IPS DF 19.7 (cell line): ENCODE results near the gene DLG5.

Source experiments
- DNase-seq: peaks from one replicate; pipeline ENCODE4 v3.0.0-alpha.2; 2013; ENCODE audit warnings: low read depth, low spot score

The DLG5 gene

GRCh38 chr10:77944519-77944918, 18.0 kb upstream of the DLG5 start:
- no peak for DNase-seq

DNA sequence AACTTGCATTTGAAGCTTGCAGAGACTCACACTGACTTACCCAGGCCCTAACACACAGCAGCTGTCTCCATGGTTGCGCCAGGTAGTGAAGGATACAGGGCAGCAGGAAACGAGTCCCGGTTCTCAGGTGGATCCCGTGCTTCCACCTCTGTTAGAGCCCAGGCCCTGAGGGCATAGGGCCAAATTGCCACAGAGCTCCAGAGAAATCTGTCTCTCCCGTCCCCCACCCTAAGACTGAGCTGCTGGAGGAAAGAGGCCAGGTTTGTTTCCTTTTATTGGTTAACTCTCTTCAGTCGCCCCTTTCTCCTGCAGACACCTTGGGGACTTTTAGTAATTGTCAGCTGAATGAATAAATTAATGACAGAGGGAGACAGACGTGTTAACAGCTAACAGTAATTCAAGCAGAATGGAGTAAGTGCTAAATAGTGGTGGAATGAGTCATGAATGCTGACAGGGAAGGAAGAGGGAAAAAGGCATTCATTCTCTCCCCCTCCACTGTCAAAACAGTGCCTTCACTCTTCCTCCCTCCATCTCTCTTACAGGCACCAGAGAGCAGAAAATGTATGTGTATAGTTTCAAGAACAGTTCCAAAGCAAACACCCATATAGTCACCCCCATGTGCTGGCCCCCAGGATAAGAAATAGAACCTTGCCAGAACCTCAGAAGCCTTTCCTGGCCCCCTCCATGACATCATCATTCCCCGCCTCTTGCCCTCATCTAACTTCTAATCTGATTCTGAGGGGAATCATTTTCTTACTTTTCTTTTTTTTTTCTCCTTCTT, 16.8 kb upstream of the DLG5 start:
- DNase-seq, result no peak

DNA sequence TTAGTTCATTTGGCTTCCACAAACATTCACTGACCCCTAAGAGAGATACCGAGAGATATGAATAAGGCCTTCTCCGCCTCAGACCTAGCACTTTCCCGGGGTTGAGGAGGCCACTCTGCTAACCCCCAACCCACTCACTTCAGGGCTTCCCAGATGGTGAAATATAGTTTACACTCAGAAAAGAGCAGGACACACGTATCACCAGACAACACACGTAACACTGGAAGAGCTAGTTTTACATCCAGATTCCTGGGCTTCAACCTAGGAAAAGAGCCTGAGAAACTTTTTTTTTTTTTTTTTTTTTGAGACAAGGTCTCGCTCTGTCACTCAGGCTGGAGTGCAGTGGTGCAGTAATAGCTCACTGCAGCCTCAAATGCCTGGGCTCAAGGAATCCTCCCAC, 15.2 kb upstream of the DLG5 start:
- no peak for DNase-seq

DNA sequence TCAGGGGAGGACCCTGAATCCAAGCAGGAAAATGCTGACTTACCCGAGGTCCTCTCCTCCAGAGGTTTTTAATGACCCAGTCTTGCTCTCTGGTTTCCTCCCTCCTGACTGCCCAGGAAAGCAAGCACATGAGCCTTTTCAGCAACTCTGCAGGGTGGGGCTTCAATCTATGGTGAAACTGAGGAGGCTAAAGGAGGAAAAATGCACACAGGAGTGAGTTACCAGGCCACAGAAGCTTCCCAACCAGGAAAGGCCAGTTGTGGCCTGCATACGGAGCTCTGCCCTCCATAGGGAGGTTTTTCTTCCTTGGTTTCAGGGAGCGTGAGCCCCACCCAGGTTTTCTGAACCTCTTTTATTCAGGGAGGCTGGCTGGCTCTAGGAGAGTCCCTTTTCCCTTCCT, 14.1 kb upstream of the DLG5 start:
- DNase-seq, result no peak

DNA sequence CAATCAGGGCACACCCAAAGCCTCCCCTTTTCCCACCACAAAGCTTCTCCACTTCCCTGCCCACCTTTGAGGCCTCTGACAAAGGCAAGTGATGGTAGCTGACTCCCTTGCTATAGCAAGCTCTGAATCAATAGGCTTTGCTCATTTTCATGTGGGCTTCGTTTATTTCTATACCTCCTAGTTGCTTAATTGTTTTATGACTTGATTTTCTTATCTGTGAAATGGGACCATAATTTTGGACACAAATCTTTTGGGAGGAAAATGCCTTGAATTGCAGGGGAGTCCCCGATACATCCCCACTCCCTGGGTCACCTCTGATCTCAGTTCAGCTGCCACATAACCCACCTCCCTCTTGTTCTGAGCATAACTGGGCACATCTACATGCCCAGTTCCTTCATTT, 13.7 kb upstream of the DLG5 start:
- no peak for DNase-seq

DNA sequence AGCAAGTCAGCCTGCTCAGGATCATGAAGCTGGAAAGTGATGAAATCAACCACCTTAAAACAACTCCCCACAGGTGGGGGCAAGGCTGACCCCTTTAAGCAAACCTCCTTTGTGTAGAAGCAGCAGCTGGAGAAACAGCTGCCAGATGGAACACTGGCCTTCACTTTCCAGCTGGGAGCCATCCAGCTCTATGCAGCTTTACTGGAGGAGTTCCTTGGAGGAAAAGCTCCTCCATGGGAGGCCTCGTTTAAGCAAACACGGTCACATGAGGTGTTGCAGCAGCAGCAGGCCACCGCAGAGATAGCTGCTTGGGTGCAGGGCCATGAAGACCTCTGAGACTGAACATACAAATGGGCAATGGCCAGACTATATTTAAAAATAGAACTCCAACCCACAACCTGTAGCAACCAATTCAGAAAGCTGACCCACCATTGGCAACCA, 13.0 kb upstream of the DLG5 start:
- DNase-seq, result no peak

- no peak for DNase-seq
Observed at GRCh38 chr10:77936697-77937567, 10.4 kb upstream of the DLG5 start.

DNA sequence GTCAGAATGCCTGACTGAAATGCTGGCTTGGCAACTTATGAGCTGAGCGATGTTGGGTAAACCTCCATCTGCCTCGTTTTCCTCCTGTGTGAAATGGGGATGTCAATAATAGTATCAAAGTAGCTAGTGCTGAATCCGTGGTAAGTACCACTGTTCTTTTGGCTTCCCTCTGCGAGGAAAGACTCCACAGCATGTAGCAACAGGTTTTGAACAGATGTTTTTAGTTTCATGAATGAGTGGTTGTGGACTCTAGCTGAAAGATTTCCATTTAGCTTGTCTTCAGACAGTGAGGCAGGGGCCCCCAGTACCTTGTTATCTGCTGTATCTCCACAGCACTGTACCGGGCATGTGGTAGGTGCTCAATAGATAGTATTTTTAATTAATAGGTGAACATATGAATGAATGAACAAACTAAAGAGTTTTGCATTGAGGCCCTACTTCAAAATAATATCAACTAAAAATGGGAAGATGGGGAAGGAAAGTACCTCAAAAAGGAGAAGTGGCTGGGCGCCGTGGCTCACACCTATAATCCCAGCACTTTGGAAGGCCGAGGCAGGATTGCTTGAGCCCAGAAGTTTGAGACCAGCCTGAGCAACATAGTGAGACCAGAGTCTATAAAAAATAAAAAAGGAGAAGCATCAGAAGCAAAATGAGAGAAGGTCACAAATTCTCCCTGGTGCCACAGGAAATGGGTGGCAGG, 5.6 kb upstream of the DLG5 start:
- no peak for DNase-seq

GRCh38 chr10:77927402-77928246, 1.1 kb upstream of the DLG5 start:
- no peak for DNase-seq

GRCh38 chr10:77925795-77926565, 575 bp downstream of the DLG5 start:
- no peak for DNase-seq

- DNase-seq, result no peak
Observed at GRCh38 chr10:77925410-77925794, 1.2 kb downstream of the DLG5 start.

DNA sequence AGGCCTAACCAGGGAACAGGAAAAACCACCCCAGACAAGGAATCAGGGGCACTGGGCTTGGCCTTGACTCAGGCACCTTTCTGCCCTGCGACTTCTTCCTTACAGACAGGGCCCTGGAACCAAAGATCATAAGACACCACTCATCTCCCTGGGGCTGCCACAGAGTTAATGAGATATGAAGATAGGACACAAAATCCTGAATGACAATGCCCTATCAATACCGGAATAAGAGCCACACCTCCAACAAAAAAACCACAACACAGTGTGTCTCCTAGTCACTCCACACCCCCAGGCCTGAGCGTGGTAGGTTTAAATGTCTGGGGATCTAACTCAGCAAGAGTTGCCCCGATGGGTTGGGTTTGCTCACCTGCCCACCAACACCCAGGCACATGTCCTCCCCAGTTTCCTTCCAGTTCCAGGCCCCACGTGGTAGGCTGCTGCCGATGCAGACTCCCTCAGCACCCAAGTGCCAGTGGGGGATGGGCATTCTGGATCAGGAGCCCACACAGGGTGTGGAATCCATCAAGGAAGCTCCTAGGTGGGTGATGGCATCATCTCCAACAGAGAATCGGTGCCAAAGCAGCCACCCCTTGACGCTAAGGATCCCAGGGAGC, 3.9 kb downstream of the DLG5 start:
- no peak for DNase-seq

DNA sequence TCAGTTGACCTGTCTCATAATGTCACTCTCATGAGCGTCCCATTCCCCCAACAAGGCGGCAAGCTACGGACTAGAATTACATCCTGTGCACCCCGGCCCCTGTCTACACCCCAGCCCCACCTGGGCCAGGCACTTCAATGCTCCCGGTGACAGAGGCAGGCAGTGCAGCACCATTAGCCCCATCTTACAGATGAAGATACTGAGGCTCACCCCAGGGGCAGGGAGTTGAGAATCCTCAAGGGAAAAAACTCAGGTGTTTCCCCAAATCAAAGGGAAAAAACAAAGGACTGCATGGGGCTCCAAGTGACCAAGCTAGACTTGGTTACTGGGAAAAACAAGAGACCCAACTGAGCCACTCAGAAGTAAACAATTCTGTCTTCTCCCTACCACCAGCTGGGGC, 4.5 kb downstream of the DLG5 start:
- DNase-seq, result no peak

DNA sequence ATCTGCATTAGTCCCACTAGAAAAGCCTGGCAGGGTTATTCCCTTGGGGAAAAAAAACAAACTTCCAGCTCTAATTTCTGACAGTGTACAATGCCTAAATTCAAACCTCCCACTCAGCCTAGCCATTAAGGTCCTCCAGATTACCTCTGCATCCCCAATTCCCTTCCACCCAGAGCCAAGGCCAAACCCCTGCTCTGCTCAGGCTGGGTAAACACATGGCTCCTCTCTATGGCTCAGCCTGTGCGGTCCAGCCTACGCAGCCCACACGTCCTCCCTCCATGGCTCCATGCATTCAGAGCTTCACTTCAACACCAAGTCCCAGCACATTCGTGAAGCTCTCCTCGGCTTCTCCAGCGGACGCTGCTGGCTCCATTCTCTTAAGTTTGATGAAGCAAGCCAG, 5.2 kb downstream of the DLG5 start:
- no peak for DNase-seq

- DNase-seq, result no peak
Observed at GRCh38 chr10:77920495-77920894, 6.1 kb downstream of the DLG5 start.

DNA sequence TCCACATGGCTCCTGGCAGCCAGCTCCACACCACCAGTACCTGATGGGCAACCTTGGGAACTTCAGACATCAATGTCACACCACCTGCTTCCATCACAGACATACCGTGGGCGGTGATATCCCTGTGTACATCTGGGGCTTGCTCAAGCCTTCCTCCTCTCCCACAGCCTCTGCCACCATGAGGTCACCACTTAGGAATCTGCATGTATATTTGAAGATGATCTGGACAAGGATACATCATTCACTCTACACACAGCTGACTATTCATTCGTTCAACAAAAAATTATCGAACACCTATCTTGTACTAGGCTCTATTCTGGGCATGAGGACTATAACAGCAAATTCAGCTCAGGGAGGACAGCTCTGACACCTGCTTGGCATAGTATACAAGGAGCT, 6.8 kb downstream of the DLG5 start:
- DNase-seq, result no peak

GRCh38 chr10:77915319-77916105, 11.0 kb downstream of the DLG5 start:
- no peak for DNase-seq

- no peak for DNase-seq
Observed at GRCh38 chr10:77913090-77913489, 13.5 kb downstream of the DLG5 start.

- no peak for DNase-seq
Observed at GRCh38 chr10:77912576-77912975, 14.0 kb downstream of the DLG5 start.
